ENCODE results near the gene YIPF4. TPM values are rescaled to one million over a fixed set of nuclear protein-coding genes. Genes with fewer than 3 reads are reported as not detected.
"Not testable (repeated sequence)": the region's sequence is repeated elsewhere in the genome, so short reads cannot be mapped to it uniquely, and the experiment has no call there.

YIPF4 gene
- total RNA-seq, 1 experiment from 2014 or later, result 60.2 TPM

GRCh38 chr2:32342801-32343200 is 65.1 kb downstream of the YIPF4 start:
- no peaks in the 10 kb centered on the region for H3K9me3 ChIP-seq
- Mint-ChIP-seq H3K4me1 (ENCODE audit: low read depth, unreplicated experiment) (no peaks in the 10 kb centered on the region), H3K27ac (ENCODE audit: unreplicated experiment) (no peak overlapping the region), H3K9me3 (ENCODE audit: unreplicated experiment) (no peaks in the 10 kb centered on the region), H3K27me3 (ENCODE audit: insufficient read depth, unreplicated experiment) (no peaks in the 10 kb centered on the region), H3K4me3 (ENCODE audit: unreplicated experiment) (no peak overlapping the region), H3K36me3 (ENCODE audit: insufficient read depth, unreplicated experiment) (no peaks in the 10 kb centered on the region)
- no peaks in the 10 kb centered on the region for H3K36me3 ChIP-seq (ENCODE audit: control insufficient read depth, insufficient read depth, low read length)
- no peak for TF ChIP-seq CTCF (IDR thresholded peaks at IDR 0.05; ENCODE audit: insufficient read depth in 1 of 2, low read depth in 1 of 2, low read length in 1 of 2, severe bottlenecking in 1 of 2, unreplicated experiment in 1 of 2)
- H3K4me3 ChIP-seq (ENCODE audit: low read depth, low read length), result no peak overlapping the region
- CTCF ChIA-PET, result no interaction called here
- no TSS peak for BruUV-seq (replicated peaks)
- no peaks in the 10 kb centered on the region for H3K27me3 ChIP-seq (replicated peaks; ENCODE audit: control insufficient read depth, insufficient read depth, low read length)
- POLR2A ChIA-PET, result no interaction called here
- H3K4me1 ChIP-seq, result no peaks in the 10 kb centered on the region
- DNase-seq, result no peak
- intact Hi-C loops (cut with micrococcal nuclease; ENCODE audit: unreplicated experiment), result no loop called here

GRCh38 chr2:32350797-32351196 is 73.1 kb downstream of the YIPF4 start:
- H3K4me1 ChIP-seq; BruUV-seq (replicated peaks); H3K4me1 Mint-ChIP-seq (ENCODE audit: low read depth, unreplicated experiment); POLR2A ChIA-PET; CTCF ChIA-PET; DNase-seq; H3K36me3 ChIP-seq (ENCODE audit: control insufficient read depth, insufficient read depth, low read length); H3K27ac Mint-ChIP-seq (ENCODE audit: unreplicated experiment); H3K9me3 Mint-ChIP-seq (ENCODE audit: unreplicated experiment); H3K27me3 ChIP-seq (replicated peaks; ENCODE audit: control insufficient read depth, insufficient read depth, low read length); H3K36me3 Mint-ChIP-seq (ENCODE audit: insufficient read depth, unreplicated experiment); H3K27me3 Mint-ChIP-seq (ENCODE audit: insufficient read depth, unreplicated experiment); H3K4me3 Mint-ChIP-seq (ENCODE audit: unreplicated experiment); H3K4me3 ChIP-seq (ENCODE audit: low read depth, low read length); H3K9me3 ChIP-seq: not testable (repeated sequence)
- intact Hi-C loops (cut with micrococcal nuclease; ENCODE audit: unreplicated experiment), result loop anchor here (10.0 kb wide), 1 partner anchor 286 kb away; the partner anchor contains the start of gene SPAST

DNA sequence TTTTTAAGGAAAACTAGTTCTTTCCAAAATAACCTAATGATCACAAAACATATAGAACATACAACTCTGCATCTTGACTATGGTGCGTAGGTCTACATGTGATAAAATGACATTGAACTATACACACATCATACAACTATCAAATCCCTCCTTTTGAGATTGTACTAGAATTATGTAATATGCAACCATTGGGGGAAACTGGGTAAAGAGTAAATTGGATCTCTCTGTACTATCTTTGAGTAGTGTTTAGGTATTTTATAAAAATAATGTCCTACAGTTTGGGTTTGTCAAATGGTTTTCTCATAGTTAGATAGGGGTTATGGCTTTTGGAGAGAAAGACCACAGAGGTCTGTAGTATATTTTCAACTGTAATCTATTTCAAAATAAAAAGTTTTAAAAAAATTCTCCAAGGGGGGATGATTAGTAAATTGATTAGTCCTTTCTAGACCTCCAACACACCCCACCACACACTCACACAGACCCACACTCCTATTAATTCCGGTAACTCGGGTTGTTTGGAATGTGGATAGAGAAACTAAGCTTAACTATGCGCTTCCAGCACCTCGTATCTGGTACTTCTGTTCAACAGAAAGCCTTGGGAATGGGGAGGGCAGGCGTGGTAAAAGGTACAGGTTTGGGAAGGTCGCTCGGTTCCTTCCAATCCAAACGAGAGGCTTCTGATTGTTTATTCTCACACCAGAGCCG is 78.4 kb downstream of the YIPF4 start:
- intact Hi-C loops (cut with micrococcal nuclease; ENCODE audit: unreplicated experiment), result loop anchor here (2.0 to 10.0 kb wide), 3 partner anchors 66 to 291 kb away; partner anchors contain the start of genes SPAST and YIPF4

More for the DNA sequence above, 78.4 kb downstream of the YIPF4 start:
- TF ChIP-seq CTCF (IDR thresholded peaks at IDR 0.05; ENCODE audit: insufficient read depth in 1 of 2, low read depth in 1 of 2, low read length in 1 of 2, severe bottlenecking in 1 of 2, unreplicated experiment in 1 of 2), result no peak
- H3K27ac Mint-ChIP-seq (ENCODE audit: unreplicated experiment), result peak overlapping the region; percentile 78
- H3K4me3 Mint-ChIP-seq (ENCODE audit: unreplicated experiment), result peak overlapping the region; percentile 82
- Histone ChIP-seq H3K4me3 (ENCODE audit: low read depth, low read length) (peak overlapping the region; percentile 100), H3K9me3 (no peaks in the 10 kb centered on the region), H3K4me1 (peaks cover 16% of the 10 kb centered on the region), H3K27me3 (replicated peaks; ENCODE audit: control insufficient read depth, insufficient read depth, low read length) (no peaks in the 10 kb centered on the region), H3K36me3 (ENCODE audit: control insufficient read depth, insufficient read depth, low read length) (no peaks in the 10 kb centered on the region)
- BruUV-seq (replicated peaks), result TSS peak; percentile 86
- H3K27me3 Mint-ChIP-seq (ENCODE audit: insufficient read depth, unreplicated experiment), result no peaks in the 10 kb centered on the region
- ChIA-PET CTCF (interaction anchor here (0.5 kb wide), 1 partner anchor 1040 kb away, joined by 3 read pairs; no protein-coding TSS in a partner anchor), POLR2A (interaction anchor here (0.7 to 1.2 kb wide), 2 partner anchors 191 to 283 kb away, joined by 3 to 4 read pairs; partner anchors contain the start of gene SLC30A6)
- no peaks in the 10 kb centered on the region for H3K9me3 Mint-ChIP-seq (ENCODE audit: unreplicated experiment)
- DNase-seq, result no peak
- peaks cover 23% of the 10 kb centered on the region for H3K4me1 Mint-ChIP-seq (ENCODE audit: low read depth, unreplicated experiment)
- H3K36me3 Mint-ChIP-seq (ENCODE audit: insufficient read depth, unreplicated experiment), result peaks cover 24% of the 10 kb centered on the region
